HFFc6 (cell line): Measurements from ENCODE around the gene KRT38. TPM values are rescaled to one million over a fixed set of nuclear protein-coding genes. Genes with fewer than 3 reads are reported as not detected.
A peak's percentile ranks its signal among the peaks of the same experiment; 100 is the strongest.

Source experiments
- DNase-seq: peaks from one replicate; pipeline ENCODE4 v3.0.0-alpha.2; 2018
- H3K27ac Mint-ChIP-seq: 2 replicates; pipeline ENCODE4 v1.8.0; 2020; ENCODE audit warnings: mild to moderate bottlenecking, mixed read lengths
- H3K27me3 Mint-ChIP-seq: 2 replicates; pipeline ENCODE4 v1.8.0; 2021; ENCODE audit warnings: mild to moderate bottlenecking, moderate library complexity, mixed read lengths; ENCODE audit not compliant: insufficient read depth
- H3K36me3 Mint-ChIP-seq: 2 replicates; pipeline ENCODE4 v1.8.0; 2021; ENCODE audit warnings: low read depth, mixed read lengths
- H3K4me1 Mint-ChIP-seq: 2 replicates; pipeline ENCODE4 v1.8.0; 2020; ENCODE audit warnings: low read depth, mixed read lengths
- H3K4me3 Mint-ChIP-seq: 2 replicates; pipeline ENCODE4 v1.8.0; 2020; ENCODE audit warnings: mild to moderate bottlenecking, moderate library complexity, mixed read lengths
- H3K9me3 Mint-ChIP-seq: 2 replicates; pipeline ENCODE4 v1.8.0; 2020; ENCODE audit warnings: mild to moderate bottlenecking, mixed read lengths
- total RNA-seq, 6 experiments: library from RNA; stranded (reverse); fragmentation: NEBNext Ultra II Directional; extraction: Animal tissue kit (Norgen Biotek cat#: 25700); gene quantifications; 2 replicates in 1 of 6; 3 replicates in 5 of 6; pipeline ENCODE4 v1.2.3, GENCODE V29; 2021
- TF ChIP-seq, protein P1 (sequence below): fragments of 200-600 bp; sonication (generic); IDR thresholded peaks from 2 replicates; pipeline ENCODE4 v1.5.0; 2021; ENCODE audit warnings: antibody characterized with exemption, mild to moderate bottlenecking

Gene KRT38
- total RNA-seq, 6 experiments from 2014 or later, result 0.25 to 0.62 (median 0.43) TPM

DNA sequence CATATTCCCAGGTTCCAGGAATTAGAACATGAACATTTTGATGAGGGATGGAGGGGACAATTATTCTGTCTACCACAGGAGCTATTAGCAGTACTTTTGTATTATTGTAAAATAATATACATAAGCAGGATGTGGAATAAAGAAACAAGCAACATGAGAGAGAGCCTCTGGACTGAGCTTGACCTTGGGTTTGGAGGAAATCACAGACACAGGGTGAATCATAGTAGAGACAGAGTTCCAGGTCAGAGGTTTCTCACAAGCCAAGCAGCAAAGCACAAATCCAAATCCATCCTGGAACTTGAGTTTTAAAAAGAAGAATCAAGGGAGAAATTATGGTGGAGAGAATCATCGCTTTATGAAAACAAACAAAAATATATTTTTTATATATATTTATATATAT, 48.5 kb downstream of the KRT38 start:
- H3K4me3 Mint-ChIP-seq, result no peak overlapping the region

DNA sequence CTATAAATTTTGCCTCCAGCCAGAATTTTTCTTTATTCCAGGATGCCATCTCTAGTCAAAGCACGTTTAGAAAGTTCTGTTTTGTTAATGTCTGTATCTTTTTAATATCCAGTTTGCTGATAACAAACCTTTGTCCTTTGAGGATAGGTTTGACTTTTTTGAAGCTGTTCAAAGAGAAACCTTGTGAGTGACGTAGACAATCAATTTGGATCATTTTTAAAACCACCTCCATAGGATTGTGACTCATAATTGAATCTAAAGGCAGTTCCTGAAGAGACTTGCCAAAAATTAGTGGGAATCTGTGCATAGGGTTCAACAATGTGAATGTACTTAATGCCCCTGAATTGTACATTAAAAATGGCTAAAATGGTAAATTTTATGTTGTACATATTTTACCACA, 49.2 kb downstream of the KRT38 start:
- no peaks in the 10 kb centered on the region; the same call in 1 of the 2 replicates for H3K27me3 Mint-ChIP-seq
- DNase-seq, result no peak
- H3K27ac Mint-ChIP-seq, result no peak overlapping the region
- peaks cover 9% of the 10 kb centered on the region for H3K9me3 Mint-ChIP-seq
- no peak overlapping the region for H3K4me3 Mint-ChIP-seq
- peaks cover 52% of the 10 kb centered on the region for H3K4me1 Mint-ChIP-seq
- TF ChIP-seq, protein P1, sequence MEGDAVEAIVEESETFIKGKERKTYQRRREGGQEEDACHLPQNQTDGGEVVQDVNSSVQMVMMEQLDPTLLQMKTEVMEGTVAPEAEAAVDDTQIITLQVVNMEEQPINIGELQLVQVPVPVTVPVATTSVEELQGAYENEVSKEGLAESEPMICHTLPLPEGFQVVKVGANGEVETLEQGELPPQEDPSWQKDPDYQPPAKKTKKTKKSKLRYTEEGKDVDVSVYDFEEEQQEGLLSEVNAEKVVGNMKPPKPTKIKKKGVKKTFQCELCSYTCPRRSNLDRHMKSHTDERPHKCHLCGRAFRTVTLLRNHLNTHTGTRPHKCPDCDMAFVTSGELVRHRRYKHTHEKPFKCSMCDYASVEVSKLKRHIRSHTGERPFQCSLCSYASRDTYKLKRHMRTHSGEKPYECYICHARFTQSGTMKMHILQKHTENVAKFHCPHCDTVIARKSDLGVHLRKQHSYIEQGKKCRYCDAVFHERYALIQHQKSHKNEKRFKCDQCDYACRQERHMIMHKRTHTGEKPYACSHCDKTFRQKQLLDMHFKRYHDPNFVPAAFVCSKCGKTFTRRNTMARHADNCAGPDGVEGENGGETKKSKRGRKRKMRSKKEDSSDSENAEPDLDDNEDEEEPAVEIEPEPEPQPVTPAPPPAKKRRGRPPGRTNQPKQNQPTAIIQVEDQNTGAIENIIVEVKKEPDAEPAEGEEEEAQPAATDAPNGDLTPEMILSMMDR, result no peak
- peaks cover 11% of the 10 kb centered on the region for H3K36me3 Mint-ChIP-seq

More for the DNA sequence above, 48.5 kb downstream of the KRT38 start:
- H3K9me3 Mint-ChIP-seq, result peaks cover 4% of the 10 kb centered on the region; the same call in 1 of the 2 replicates
- peaks cover 52% of the 10 kb centered on the region for H3K4me1 Mint-ChIP-seq
- 0 out of 2 replicates have a peak, but pooled peaks cover 6% of the 10 kb centered on the region for H3K36me3 Mint-ChIP-seq
- TF ChIP-seq, protein P1, result no peak
- peak; percentile 29 for DNase-seq
- H3K27ac Mint-ChIP-seq, result peak overlapping the region; percentile 27
- no peaks in the 10 kb centered on the region; the same call in none of the 2 replicates for H3K27me3 Mint-ChIP-seq

DNA sequence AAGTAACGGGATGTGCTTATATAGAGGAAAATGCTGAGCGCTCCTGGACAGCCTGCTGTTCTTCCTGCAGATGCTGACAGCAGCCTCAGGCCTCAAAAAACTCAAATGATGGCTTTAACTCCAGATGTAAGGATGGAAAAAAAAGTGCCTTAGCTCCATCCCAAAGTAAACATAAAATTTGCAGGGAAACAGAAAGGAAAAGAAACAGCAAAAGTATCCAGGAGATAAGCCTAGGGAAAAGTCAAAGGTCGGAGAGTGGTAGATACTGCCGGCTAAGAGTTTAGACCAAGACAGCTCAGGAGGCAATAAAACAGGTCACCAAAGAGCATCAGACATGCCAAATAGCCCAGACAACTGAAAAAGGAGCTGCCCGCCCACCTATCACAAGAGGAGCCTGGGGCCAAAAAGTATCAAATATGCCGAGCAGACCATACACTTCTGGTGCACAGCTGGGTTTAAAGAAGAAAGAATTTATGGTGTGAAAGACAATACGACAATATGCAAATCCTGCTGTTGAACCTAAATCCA, 50.3 kb downstream of the KRT38 start:
- DNase-seq, result no peak
- TF ChIP-seq, protein P1, result no peak
- H3K9me3 Mint-ChIP-seq, result peaks cover 12% of the 10 kb centered on the region
- peaks cover 52% of the 10 kb centered on the region for H3K4me1 Mint-ChIP-seq
- no peak overlapping the region for H3K4me3 Mint-ChIP-seq
- no peaks in the 10 kb centered on the region; the same call in 1 of the 2 replicates for H3K27me3 Mint-ChIP-seq
- H3K27ac Mint-ChIP-seq, result no peak overlapping the region
- peaks cover 16% of the 10 kb centered on the region for H3K36me3 Mint-ChIP-seq

DNA sequence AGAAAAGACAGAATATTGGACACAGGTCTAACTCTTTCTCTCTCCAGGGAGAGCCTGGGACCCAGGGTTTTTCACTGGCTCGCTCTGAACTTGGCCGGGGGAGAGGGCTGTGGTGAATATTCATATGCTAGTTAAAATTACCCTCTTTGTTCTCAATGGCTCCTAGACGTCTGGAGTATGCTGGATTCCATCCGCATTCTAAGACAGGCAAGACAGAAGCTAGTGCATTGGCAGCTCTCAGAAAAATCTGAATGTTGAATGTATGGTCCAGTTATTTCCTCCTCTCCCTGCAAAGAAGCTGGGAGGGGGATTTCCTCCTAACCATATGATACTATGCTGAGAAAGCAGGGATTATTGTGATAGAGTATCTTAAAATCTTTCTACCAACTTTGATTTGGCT, 53.1 kb downstream of the KRT38 start:
- Mint-ChIP-seq H3K36me3 (peaks cover 22% of the 10 kb centered on the region), H3K27me3 (no peaks in the 10 kb centered on the region; the same call in 1 of the 2 replicates), H3K9me3 (peaks cover 12% of the 10 kb centered on the region), H3K27ac (no peak overlapping the region), H3K4me1 (peaks cover 48% of the 10 kb centered on the region), H3K4me3 (no peak overlapping the region)
- DNase-seq, result no peak
- TF ChIP-seq, protein P1, result no peak

DNA sequence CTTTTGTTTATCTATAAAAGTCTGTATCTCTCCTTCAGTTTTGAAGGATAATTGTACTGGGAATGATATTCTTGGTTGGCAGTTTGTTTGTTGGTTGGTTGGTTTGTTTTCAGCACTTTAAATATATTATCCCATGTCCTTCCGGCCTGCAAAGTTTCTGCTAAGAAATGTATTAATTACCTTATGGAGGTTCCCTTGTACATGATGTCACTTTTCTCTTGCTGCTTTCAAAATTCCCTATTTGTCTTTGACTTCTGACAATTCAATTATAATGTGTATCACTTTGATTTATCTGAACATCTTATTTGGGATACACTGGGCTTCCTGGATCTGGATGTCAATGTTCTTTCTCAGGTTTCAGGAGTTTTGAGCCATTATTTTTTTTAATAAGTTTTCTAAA, 54.6 kb downstream of the KRT38 start:
- TF ChIP-seq, protein P1, result no peak
- no peak overlapping the region for H3K27ac Mint-ChIP-seq
- peaks cover 22% of the 10 kb centered on the region for H3K36me3 Mint-ChIP-seq
- H3K4me3 Mint-ChIP-seq, result no peak overlapping the region
- peaks cover 12% of the 10 kb centered on the region for H3K9me3 Mint-ChIP-seq
- no peak for DNase-seq
- peaks cover 48% of the 10 kb centered on the region for H3K4me1 Mint-ChIP-seq
- no peaks in the 10 kb centered on the region; the same call in 1 of the 2 replicates for H3K27me3 Mint-ChIP-seq

Other genes with a start within 250 kb of the KRT38 start
- gene KRTAP9-2, start 214.3 kb downstream of the KRT38 start, total RNA-seq, result not detected
- not detected for gene KRTAP9-3, start 208.5 kb downstream of the KRT38 start, total RNA-seq
- not detected for gene KRTAP9-8, start 203.0 kb downstream of the KRT38 start, total RNA-seq
- gene KRTAP9-4, start 191.3 kb downstream of the KRT38 start, total RNA-seq, result not detected
- gene KRTAP9-9, start 185.6 kb downstream of the KRT38 start, total RNA-seq, result not detected
- not detected for gene KRTAP9-6, start 175.6 kb downstream of the KRT38 start, total RNA-seq
- not detected for gene KRTAP9-7, start 165.3 kb downstream of the KRT38 start, total RNA-seq
- not detected for gene KRTAP29-1, start 138.1 kb downstream of the KRT38 start, total RNA-seq
- not detected for gene KRTAP16-1, start 131.7 kb downstream of the KRT38 start, total RNA-seq
- gene KRTAP17-1, start 125.3 kb downstream of the KRT38 start, total RNA-seq, result not detected
- not detected for gene KRT33A, start 90.2 kb downstream of the KRT38 start, total RNA-seq
- 1 to 10 TPM in 2 of 6 experiments, under 1 TPM in 4; 0.75 to 2.5 (median 0.96) TPM for gene KRT33B, start 71.2 kb downstream of the KRT38 start, total RNA-seq
- gene KRT34, start 58.7 kb downstream of the KRT38 start, total RNA-seq, result 100 to 1,000 TPM in 2 of 6 experiments, 10 to 100 TPM in 4; 58.8 to 247 (median 71.3) TPM
- under 1 TPM in 2 of 6 experiments, not detected in 4; 0.09 to 0.14 TPM for gene KRT31, start 43.4 kb downstream of the KRT38 start, total RNA-seq
- not detected for gene KRT37, start 16.4 kb downstream of the KRT38 start, total RNA-seq
- under 1 TPM in 2 of 6 experiments, not detected in 4; 0.14 TPM for gene KRT32, start 26.4 kb upstream of the KRT38 start, total RNA-seq
- gene KRT35, start 40.2 kb upstream of the KRT38 start, total RNA-seq, result not detected
- not detected for gene KRT36, start 48.9 kb upstream of the KRT38 start, total RNA-seq
- gene KRT13, start 64.6 kb upstream of the KRT38 start, total RNA-seq, result not detected
- 1 to 10 TPM; 5.0 to 8.6 (median 6.9) TPM for gene KRT15, start 77.9 kb upstream of the KRT38 start, total RNA-seq
- gene KRT19, start 87.3 kb upstream of the KRT38 start, total RNA-seq, result 100 to 1,000 TPM in 2 of 6 experiments, 10 to 100 TPM in 4; 45.7 to 244 (median 50.6) TPM
- not detected for gene KRT9, start 131.1 kb upstream of the KRT38 start, total RNA-seq
- 1 to 10 TPM in 4 of 6 experiments, under 1 TPM in 2; 0.14 to 2.0 (median 1.5) TPM for gene KRT14, start 145.9 kb upstream of the KRT38 start, total RNA-seq
- gene KRT16, start 171.8 kb upstream of the KRT38 start, total RNA-seq, result under 1 TPM in 4 of 6 experiments, not detected in 2; 0.11 to 0.47 (median 0.17) TPM
- gene KRT17, start 183.6 kb upstream of the KRT38 start, total RNA-seq, result 1 to 10 TPM; 1.0 to 3.9 (median 2.9) TPM
- 100 to 1,000 TPM; 723 to 810 (median 781) TPM for gene EIF1, start 247.9 kb upstream of the KRT38 start, total RNA-seq